ENCODE data around the gene TMEM150B. TPM values are rescaled to one million over a fixed set of nuclear protein-coding genes. Genes with fewer than 3 reads are reported as not detected.
A peak's percentile ranks its signal among the peaks of the same experiment; 100 is the strongest.

Gene TMEM150B
- total RNA-seq, 1 donor from 2014 or later, result not detected

- Mint-ChIP-seq H3K9me3 (no peaks in the 10 kb centered on the region), H3K36me3 (ENCODE audit: low read depth) (no peaks in the 10 kb centered on the region), H3K4me1 (peaks cover 7% of the 10 kb centered on the region), H3K27me3 (ENCODE audit: low read depth) (peaks cover 18% of the 10 kb centered on the region), H3K4me3 (no peak overlapping the region), H3K27ac (ENCODE audit: unreplicated experiment) (no peak overlapping the region)
- no peak for DNase-seq (ENCODE audit: low read depth, low spot score)
- no peak for TF ChIP-seq CTCF (conservative IDR thresholded peaks at IDR 0.05)
Observed at GRCh38 chr19:55346725-55347441, 21.7 kb upstream of the TMEM150B start.

GRCh38 chr19:55345818-55346724 lies 20.9 kb upstream of the TMEM150B start:
- Mint-ChIP-seq H3K36me3 (ENCODE audit: low read depth) (no peaks in the 10 kb centered on the region), H3K9me3 (no peaks in the 10 kb centered on the region), H3K27me3 (ENCODE audit: low read depth) (peaks cover 9% of the 10 kb centered on the region), H3K4me3 (no peak overlapping the region), H3K27ac (ENCODE audit: unreplicated experiment) (no peak overlapping the region), H3K4me1 (peaks cover 15% of the 10 kb centered on the region)
- no peak for DNase-seq (ENCODE audit: low read depth, low spot score)
- no peak for TF ChIP-seq CTCF (conservative IDR thresholded peaks at IDR 0.05)

GRCh38 chr19:55345101-55345817 lies 20.1 kb upstream of the TMEM150B start:
- DNase-seq (ENCODE audit: low read depth, low spot score), result no peak
- no peaks in the 10 kb centered on the region for H3K9me3 Mint-ChIP-seq
- no peaks in the 10 kb centered on the region for H3K36me3 Mint-ChIP-seq (ENCODE audit: low read depth)
- TF ChIP-seq CTCF (conservative IDR thresholded peaks at IDR 0.05), result no peak
- H3K27me3 Mint-ChIP-seq (ENCODE audit: low read depth), result peaks cover 2% of the 10 kb centered on the region
- peak overlapping the region; percentile 34 for H3K4me3 Mint-ChIP-seq
- peaks cover 19% of the 10 kb centered on the region for H3K4me1 Mint-ChIP-seq
- peak overlapping the region; percentile 85 for H3K27ac Mint-ChIP-seq (ENCODE audit: unreplicated experiment)

- peaks cover 23% of the 10 kb centered on the region for H3K4me1 Mint-ChIP-seq
- no peak overlapping the region for H3K27ac Mint-ChIP-seq (ENCODE audit: unreplicated experiment)
- H3K4me3 Mint-ChIP-seq, result no peak overlapping the region
- H3K36me3 Mint-ChIP-seq (ENCODE audit: low read depth), result no peaks in the 10 kb centered on the region
- no peak for TF ChIP-seq CTCF (conservative IDR thresholded peaks at IDR 0.05)
- H3K9me3 Mint-ChIP-seq, result no peaks in the 10 kb centered on the region
- peaks cover 4% of the 10 kb centered on the region for H3K27me3 Mint-ChIP-seq (ENCODE audit: low read depth)
- DNase-seq (ENCODE audit: low read depth, low spot score), result no peak
Observed at GRCh38 chr19:55344444-55344843, 19.3 kb upstream of the TMEM150B start.
